ENCODE results near the gene OR10G7. TPM values are rescaled to one million over a fixed set of nuclear protein-coding genes. Genes with fewer than 3 reads are reported as not detected.
A peak's percentile ranks its signal among the peaks of the same experiment; 100 is the strongest.

OR10G7 gene
- total RNA-seq, 1 experiment from 2014 or later = not detected

DNA sequence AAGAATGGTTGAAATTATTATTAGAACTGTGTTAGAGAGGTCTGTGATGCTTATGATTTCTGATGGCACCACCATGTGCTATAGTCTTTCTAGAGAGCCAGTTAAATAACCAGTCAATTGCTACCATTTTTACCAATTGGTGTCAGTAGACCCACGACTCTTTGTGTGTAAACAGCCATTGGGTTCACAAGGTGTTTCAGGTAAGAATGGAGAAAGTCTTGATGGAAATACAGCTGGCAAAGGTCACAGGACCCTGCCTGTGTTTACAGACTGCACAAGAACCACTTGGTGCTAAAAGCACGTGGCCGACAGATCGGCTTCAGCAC lies 30.5 kb upstream of the OR10G7 start:
- POLR2A ChIA-PET = interaction anchor here (0.6 kb wide), 1 partner anchor 602 kb away, joined by 15 read pairs; the partner anchor contains the start of gene SPA17
- no TSS peak for BruUV-seq (replicated peaks)
- intact Hi-C loops (cut with micrococcal nuclease; ENCODE audit: unreplicated experiment) (loop anchor here (1.0 to 10.0 kb wide), 4 partner anchors 123 to 516 kb away; partner anchors contain the start of gene OR8D2), in situ Hi-C loops (cut with HindIII; ENCODE audit: low pct_unique_long_range_greater_than_20kb, low sequenced_read_pairs) (no loop called here)
- DNase-seq (ENCODE audit: low read depth, low spot score) (no peak), ATAC-seq (no peak)
- TF ChIP-seq, protein P1, sequence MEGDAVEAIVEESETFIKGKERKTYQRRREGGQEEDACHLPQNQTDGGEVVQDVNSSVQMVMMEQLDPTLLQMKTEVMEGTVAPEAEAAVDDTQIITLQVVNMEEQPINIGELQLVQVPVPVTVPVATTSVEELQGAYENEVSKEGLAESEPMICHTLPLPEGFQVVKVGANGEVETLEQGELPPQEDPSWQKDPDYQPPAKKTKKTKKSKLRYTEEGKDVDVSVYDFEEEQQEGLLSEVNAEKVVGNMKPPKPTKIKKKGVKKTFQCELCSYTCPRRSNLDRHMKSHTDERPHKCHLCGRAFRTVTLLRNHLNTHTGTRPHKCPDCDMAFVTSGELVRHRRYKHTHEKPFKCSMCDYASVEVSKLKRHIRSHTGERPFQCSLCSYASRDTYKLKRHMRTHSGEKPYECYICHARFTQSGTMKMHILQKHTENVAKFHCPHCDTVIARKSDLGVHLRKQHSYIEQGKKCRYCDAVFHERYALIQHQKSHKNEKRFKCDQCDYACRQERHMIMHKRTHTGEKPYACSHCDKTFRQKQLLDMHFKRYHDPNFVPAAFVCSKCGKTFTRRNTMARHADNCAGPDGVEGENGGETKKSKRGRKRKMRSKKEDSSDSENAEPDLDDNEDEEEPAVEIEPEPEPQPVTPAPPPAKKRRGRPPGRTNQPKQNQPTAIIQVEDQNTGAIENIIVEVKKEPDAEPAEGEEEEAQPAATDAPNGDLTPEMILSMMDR (IDR thresholded peaks at IDR 0.05) = peak; percentile 74
- no peak for TF ChIP-seq SIN3A (IDR thresholded peaks at IDR 0.05; ENCODE audit: borderline replicate concordance, insufficient read depth, low read depth, low read length)
- Histone ChIP-seq H3K27me3 (ENCODE audit: control insufficient read depth, insufficient read depth, low read length) (peaks cover 7% of the 10 kb centered on the region), H3K4me1 (ENCODE audit: control insufficient read depth, insufficient read depth, low read length) (no peaks in the 10 kb centered on the region), H3K36me3 (ENCODE audit: control insufficient read depth, insufficient read depth, low read length) (no peaks in the 10 kb centered on the region), H3K4me3 (ENCODE audit: low read depth in 2 of 2, low read length in 2 of 2) (peak overlapping the region in 1 of 2 experiments; percentile 7; a peak in 1 of 4 replicates), H3K27ac (ENCODE audit: low read length) (no peak overlapping the region), H3K9me3 (ENCODE audit: control insufficient read depth, insufficient read depth, low read depth, low read length) (no peaks in the 10 kb centered on the region)
- CTCF ChIA-PET = interaction anchor here (0.5 to 1.6 kb wide), 4 partner anchors 49 to 347 kb away, joined by 3 to 4 read pairs (median 3); no protein-coding TSS in a partner anchor

DNA sequence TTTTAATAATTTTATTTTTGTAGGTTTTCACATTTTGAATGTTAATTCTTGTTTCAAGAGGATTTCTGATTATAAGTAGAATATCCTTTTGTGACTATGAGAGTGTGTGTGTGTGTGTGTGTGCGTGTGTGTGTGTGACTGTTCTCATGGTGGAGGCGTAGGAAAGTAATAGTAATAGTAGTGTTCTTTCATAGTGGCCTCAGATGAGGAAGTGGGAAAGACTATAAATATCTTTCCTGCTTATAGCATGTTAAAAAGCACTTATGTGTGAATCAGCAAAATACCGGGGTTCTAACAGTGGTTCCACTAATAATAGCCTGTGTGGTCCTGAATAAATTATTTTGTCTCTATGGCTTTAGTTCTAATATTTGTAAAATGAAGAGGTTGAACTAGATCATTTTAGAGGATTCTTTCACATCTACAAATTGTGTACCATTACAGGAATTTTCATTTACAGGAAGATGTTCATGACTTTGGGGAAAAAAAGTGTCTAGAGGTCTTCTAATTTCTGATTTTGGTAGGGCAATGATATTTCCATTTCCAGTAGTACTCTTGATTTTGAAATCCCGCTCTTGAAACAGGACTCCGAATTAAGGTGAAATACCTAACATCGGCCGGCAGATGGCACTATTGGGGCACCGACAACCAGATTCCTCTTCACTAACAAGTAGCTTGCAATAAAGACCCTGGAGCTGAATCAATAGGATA lies 29.9 kb upstream of the OR10G7 start:
- H3K27me3 ChIP-seq (ENCODE audit: control insufficient read depth, insufficient read depth, low read length) = peaks cover 10% of the 10 kb centered on the region
- TF ChIP-seq, protein P1 (IDR thresholded peaks at IDR 0.05) = peak; percentile 85; the same call in 1 of the 2 replicates
- TF ChIP-seq TCF7L2 (IDR thresholded peaks at IDR 0.05; ENCODE audit: low read depth, low read length) = no peak
- intact Hi-C loops (cut with micrococcal nuclease; ENCODE audit: unreplicated experiment) = loop anchor here (1.0 to 10.0 kb wide), 4 partner anchors 124 to 516 kb away; partner anchors contain the start of gene OR8D2
- POLR2A ChIA-PET = interaction anchor here (0.6 kb wide), 1 partner anchor 603 kb away, joined by 15 read pairs; the partner anchor contains the start of gene SPA17
- H3K4me3 ChIP-seq (ENCODE audit: low read depth in 2 of 2, low read length in 2 of 2) = no peak overlapping the region
- DNase-seq (ENCODE audit: low read depth, low spot score) (peak; percentile 56), ATAC-seq (peak; percentile 67; the same call in 1 of the 2 replicates)
- CTCF ChIA-PET = interaction anchor here (0.5 to 1.6 kb wide), 4 partner anchors 49 to 347 kb away, joined by 3 to 4 read pairs (median 3); no protein-coding TSS in a partner anchor
- no TSS peak for BruUV-seq (replicated peaks)
- H3K36me3 ChIP-seq (ENCODE audit: control insufficient read depth, insufficient read depth, low read length) = no peaks in the 10 kb centered on the region
- H3K27ac ChIP-seq (ENCODE audit: low read length) = no peak overlapping the region
- in situ Hi-C loops (cut with HindIII; ENCODE audit: low pct_unique_long_range_greater_than_20kb, low sequenced_read_pairs) = no loop called here
- H3K9me3 ChIP-seq (ENCODE audit: control insufficient read depth, insufficient read depth, low read depth, low read length) = no peaks in the 10 kb centered on the region
- no peaks in the 10 kb centered on the region for H3K4me1 ChIP-seq (ENCODE audit: control insufficient read depth, insufficient read depth, low read length)

DNA sequence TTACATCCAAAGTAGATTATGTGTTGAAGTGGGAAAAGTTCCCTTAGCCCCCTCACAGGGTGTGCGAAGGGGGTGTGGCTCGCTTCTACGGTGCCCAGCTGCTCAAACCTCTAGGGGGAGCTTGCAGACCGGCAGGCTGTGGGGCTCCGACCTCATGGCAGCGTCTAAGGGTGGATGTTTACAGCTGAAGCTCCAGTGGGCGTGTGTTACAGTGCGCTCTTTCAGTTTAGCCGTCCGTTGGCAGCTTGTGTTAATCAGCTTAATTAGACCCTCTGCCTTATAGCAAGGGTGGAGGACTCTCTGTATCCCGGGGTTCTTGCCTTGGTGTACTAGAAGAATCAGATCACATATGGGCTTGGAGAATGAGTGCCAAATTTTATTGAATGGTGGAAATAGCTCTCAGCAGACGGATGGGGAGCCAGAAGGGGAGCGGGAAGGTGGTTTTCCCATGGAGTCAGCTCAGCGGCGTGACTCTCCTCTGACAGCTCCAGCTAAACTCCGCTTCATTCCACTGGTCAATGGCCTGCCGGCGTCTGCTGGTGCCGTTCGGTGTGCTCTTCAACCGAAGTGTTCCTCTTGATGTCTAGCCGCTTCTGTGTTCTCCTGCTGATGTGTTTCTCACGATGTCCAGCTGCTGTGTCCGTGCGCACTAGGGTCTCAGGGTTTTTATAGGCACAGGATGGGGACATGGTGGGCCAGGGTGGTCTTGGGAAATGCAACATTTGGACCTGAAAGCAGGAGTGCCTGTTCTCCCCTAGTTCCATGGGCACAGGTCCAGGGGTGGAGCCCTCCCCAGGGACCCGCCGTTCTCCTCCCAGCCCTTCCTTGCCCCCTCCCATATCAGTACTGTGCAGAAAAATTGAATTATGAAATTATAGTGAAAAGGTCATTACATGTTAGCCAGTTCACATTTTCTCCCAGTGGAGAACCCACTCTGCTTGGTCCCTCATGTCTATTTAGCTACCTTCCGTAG lies 28.6 kb upstream of the OR10G7 start:
- no peak for TF ChIP-seq POLR2AphosphoS5 (IDR thresholded peaks at IDR 0.05; ENCODE audit: low read depth, low read length)
- TF ChIP-seq, protein P1 (IDR thresholded peaks at IDR 0.05) = peak; percentile 88
- H3K4me1 ChIP-seq (ENCODE audit: control insufficient read depth, insufficient read depth, low read length) = no peaks in the 10 kb centered on the region
- ATAC-seq = peak; percentile 95
- intact Hi-C loops (cut with micrococcal nuclease; ENCODE audit: unreplicated experiment) (loop anchor here (2.0 to 10.0 kb wide), 3 partner anchors 125 to 518 kb away; partner anchors contain the start of gene OR8D2), in situ Hi-C loops (cut with HindIII; ENCODE audit: low pct_unique_long_range_greater_than_20kb, low sequenced_read_pairs) (no loop called here)
- no TSS peak for BruUV-seq (replicated peaks)
- ChIA-PET POLR2A (no interaction called here), CTCF (interaction anchor here (0.5 to 1.0 kb wide), 2 partner anchors 516 to 852 kb away, joined by 3 to 7 read pairs; no protein-coding TSS in a partner anchor)
- no peaks in the 10 kb centered on the region for H3K9me3 ChIP-seq (ENCODE audit: control insufficient read depth, insufficient read depth, low read depth, low read length)
- H3K36me3 ChIP-seq (ENCODE audit: control insufficient read depth, insufficient read depth, low read length) = no peaks in the 10 kb centered on the region
- no peak for DNase-seq (ENCODE audit: low read depth, low spot score)
- H3K4me3 ChIP-seq (ENCODE audit: low read depth in 2 of 2, low read length in 2 of 2) = peak overlapping the region in 1 of 2 experiments; percentile 38; a peak in 3 of 4 replicates
- peaks cover 11% of the 10 kb centered on the region for H3K27me3 ChIP-seq (ENCODE audit: control insufficient read depth, insufficient read depth, low read length)
- H3K27ac ChIP-seq (ENCODE audit: low read length) = no peak overlapping the region

Measured in Panc1 (cell line).